ENCODE data around the gene LAIR1.
"Not testable (repeated sequence)": the region's sequence is repeated elsewhere in the genome, so short reads cannot be mapped to it uniquely, and the experiment has no call there.

The LAIR1 gene

GRCh38 chr19:54390942-54391577 lies 26.3 kb upstream of the LAIR1 start:
- no peak overlapping the region for H3K27ac ChIP-seq
- TF ChIP-seq CTCF (conservative IDR thresholded peaks at IDR 0.05) = peak; percentile 90

DNA sequence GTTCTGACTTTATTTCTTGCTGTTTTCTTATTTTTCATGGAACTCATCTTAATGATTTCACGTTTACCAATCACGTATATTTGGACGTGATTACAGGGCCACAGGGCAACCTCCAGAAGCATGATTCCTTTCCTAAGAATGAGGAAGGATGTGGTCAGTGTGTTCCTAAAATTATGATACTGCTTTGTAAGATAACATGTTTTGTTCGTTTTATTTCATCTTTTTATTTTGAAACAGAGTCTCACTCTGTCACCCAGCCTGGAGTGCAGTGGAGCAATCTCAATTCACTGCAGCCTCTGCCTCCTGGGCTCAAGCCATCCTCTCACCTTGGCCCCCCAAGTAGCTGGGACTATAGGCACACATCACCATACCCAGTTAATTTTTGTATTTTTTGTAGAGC lies 24.8 kb upstream of the LAIR1 start:
- H3K27ac ChIP-seq = no peak overlapping the region
- TF ChIP-seq CTCF (conservative IDR thresholded peaks at IDR 0.05) = no peak

DNA sequence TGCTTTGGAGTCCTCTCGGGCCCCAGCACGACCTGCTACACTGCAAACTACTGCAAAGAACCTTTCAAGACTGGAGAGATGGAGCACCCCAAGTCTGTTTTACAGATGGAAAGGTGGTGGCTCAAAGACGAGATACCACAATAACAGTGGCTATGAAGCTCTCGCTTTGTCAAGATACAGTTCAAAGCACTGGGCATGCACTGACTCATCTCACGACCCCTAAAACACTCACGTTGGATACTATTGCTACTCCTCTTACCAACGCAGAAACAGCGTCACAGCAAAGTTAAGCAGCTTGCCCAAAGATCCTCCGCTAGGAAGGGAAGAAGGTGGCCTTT lies 24.0 kb upstream of the LAIR1 start:
- H3K27ac ChIP-seq = no peak overlapping the region
- no peak for TF ChIP-seq CTCF (conservative IDR thresholded peaks at IDR 0.05)

- H3K27ac ChIP-seq = no peak overlapping the region
- TF ChIP-seq CTCF (conservative IDR thresholded peaks at IDR 0.05) = no peak
Observed at GRCh38 chr19:54387991-54388801, 23.5 kb upstream of the LAIR1 start.

GRCh38 chr19:54383330-54383729 lies 18.6 kb upstream of the LAIR1 start:
- TF ChIP-seq CTCF (conservative IDR thresholded peaks at IDR 0.05) = no peak
- no peak overlapping the region for H3K27ac ChIP-seq

DNA sequence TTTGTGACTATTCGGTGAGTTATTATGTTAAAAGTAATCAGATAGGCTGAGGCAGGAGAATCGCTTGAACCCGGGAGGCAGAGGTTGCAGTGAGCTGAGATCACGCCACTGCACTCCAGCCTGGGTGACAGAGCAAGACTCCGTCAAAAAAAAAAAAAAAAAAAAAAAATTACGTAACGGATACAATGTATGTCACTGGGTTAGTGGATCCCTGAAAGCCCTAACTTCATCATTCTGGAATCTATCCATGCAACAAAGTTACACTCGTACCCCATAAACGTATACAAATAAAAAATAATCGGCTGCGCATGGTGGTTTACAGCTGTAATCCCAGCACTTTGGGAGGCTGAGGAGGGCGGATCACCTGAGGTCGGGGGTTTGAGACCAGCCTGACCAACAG lies 17.3 kb upstream of the LAIR1 start:
- not testable (repeated sequence) for H3K27ac ChIP-seq

DNA sequence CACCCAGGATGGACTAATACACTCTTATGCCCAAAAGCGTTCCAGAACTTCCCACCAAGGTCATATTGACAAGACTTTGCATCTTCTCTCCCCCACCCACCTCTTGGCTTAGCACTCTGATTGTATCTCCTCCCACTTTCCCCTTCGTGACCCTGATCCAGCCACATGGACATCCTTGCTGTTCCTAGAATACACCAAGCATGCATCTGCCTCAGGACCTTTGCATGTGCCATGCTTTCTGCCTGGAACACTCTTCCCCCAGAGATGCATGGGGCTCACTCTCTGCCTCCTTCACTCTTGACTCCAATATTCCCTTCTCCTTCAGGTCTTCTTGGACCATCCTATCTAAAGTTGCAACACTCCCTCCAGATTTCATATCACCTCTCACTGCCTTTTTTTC lies 16.2 kb upstream of the LAIR1 start:
- no peak for TF ChIP-seq CTCF (conservative IDR thresholded peaks at IDR 0.05)
- no peak overlapping the region for H3K27ac ChIP-seq

DNA sequence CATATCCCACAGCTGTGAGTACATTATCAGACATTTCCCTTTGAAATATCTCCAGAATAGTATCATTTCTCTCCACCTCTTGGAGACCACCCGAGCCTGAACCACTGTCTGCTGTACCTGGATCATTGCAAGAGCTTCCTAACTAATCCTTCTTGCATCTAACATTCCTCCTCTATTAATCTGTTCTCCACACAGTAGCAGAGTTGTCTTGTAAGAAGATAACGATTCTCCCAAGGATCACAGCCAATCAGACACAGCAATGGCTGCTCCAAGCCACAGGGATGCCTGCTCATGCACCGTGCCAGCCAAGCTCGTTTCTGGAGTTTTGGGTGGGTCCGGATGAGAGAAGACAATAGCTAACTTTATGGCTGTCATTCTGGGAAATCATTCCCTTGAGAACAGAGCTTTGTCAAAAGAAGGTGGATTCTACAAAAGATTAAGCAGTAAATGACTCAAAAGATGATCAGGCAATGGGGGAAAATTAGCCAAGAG lies 14.5 kb upstream of the LAIR1 start:
- H3K27ac ChIP-seq = no peak overlapping the region
- no peak for TF ChIP-seq CTCF (conservative IDR thresholded peaks at IDR 0.05)

Data from VCaP (cell line).